ENCODE results near the gene TP53BP1. TPM values are rescaled to one million over a fixed set of nuclear protein-coding genes. Genes with fewer than 3 reads are reported as not detected.

The TP53BP1 gene
- total RNA-seq, 2 donors from 2014 or later = 23.2 to 31.5 TPM

DNA sequence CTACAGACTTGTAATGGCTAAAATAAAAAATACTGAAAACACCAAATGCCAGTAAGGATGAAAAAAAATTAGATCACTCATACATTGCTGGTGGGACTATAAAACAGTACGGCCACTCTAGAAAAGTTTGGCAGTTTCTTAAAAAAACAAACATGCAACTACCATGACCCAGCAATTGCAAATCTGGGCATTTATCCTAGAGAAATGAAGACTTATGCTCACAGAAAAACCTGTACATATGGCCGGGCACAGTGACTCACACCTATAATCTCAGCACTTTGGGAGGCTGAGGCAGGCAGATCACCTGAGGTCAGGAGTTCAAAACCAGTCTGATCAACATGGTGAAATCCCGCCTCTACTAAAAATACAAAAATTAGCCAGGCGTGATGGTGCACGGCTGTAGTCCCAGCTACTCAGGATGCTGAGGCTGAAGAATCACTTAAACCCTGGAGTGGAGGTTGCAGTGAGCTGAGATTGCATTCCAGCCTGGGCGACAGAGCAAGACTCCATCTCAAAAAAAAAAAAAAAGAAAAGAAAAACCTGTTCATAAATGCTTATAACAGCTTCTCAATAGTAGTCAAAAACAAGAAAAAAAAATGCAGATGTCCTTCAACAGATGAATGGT, 5.6 kb downstream of the TP53BP1 start:
- DNase-seq (ENCODE audit: low spot score) (no peak), ATAC-seq (ENCODE audit: insufficient number of reproducible peaks, low FRiP score, low read depth) (no peak)
- H3K36me3 ChIP-seq = no peaks in the 10 kb centered on the region
- TF ChIP-seq CTCF (IDR thresholded peaks at IDR 0.05) = no peak
- no peaks in the 10 kb centered on the region for H3K9me3 ChIP-seq
- H3K27ac ChIP-seq = no peak overlapping the region
- no peak overlapping the region for H3K4me3 ChIP-seq
- peaks cover 14 to 27% of the 10 kb centered on the region in 2 donors for H3K4me1 ChIP-seq (ENCODE audit: control insufficient read depth in 1 of 2, low read depth in 2 of 2)
- H3K27me3 ChIP-seq (replicated peaks; ENCODE audit: insufficient read depth) = no peaks in the 10 kb centered on the region

- Histone ChIP-seq H3K4me3 (no peak overlapping the region), H3K9me3 (no peaks in the 10 kb centered on the region), H3K4me1 (ENCODE audit: control insufficient read depth in 1 of 2, low read depth in 2 of 2) (peaks cover 6 to 13% of the 10 kb centered on the region in 2 donors), H3K27me3 (replicated peaks; ENCODE audit: insufficient read depth) (no peaks in the 10 kb centered on the region), H3K36me3 (peaks cover 1% of the 10 kb centered on the region), H3K27ac (no peak overlapping the region)
- TF ChIP-seq CTCF (IDR thresholded peaks at IDR 0.05) = no peak
- ATAC-seq (ENCODE audit: insufficient number of reproducible peaks, low FRiP score, low read depth) (no peak), DNase-seq (ENCODE audit: low spot score) (no peak)
These were observed 8.5 kb downstream of the TP53BP1 start for GRCh38 chr15:43484455-43484854.

DNA sequence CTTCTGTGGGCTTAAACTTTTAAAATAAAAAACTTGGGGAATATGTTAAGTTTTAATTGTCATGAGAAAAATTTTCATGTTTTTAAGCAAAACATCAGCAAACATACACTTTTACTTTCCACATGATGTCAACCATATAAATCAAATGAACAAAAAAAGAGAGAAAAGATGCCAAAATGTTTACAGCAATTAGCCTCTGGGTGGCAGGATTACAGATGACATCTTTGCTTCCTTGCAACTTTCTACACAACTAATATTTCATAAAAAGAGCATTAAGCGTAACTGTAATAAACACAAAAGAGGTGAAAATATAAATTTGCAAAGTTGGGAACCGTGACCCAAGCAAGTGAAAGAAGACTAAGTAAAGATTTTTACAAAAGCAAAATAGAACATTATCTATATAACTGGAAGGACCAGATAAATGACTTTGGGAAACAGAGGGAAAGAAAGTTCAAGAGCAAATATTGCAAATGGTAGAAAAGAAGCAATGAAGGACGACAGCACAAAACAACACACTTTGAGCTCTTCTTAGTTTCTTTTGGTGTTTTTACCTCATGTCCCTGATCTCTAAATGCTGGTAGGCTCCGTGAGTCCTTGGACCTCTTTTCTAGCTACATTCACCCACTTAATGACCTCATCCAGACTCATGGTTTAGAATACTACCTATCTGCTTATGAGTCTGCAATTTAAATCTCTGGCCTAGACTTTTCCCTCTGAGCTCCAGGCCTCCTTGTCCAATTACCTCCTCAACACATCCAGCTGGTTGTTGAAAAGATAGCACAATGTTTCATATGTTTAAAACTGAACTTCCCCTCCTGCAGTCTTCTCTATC, 9.4 kb downstream of the TP53BP1 start:
- Histone ChIP-seq H3K27me3 (replicated peaks; ENCODE audit: insufficient read depth) (no peaks in the 10 kb centered on the region), H3K4me3 (no peak overlapping the region), H3K4me1 (ENCODE audit: control insufficient read depth in 1 of 2, low read depth in 2 of 2) (peaks cover 0 to 4% of the 10 kb centered on the region in 2 donors), H3K36me3 (peaks cover 9% of the 10 kb centered on the region), H3K27ac (no peak overlapping the region), H3K9me3 (no peaks in the 10 kb centered on the region)
- DNase-seq (ENCODE audit: low spot score) (no peak), ATAC-seq (ENCODE audit: insufficient number of reproducible peaks, low FRiP score, low read depth) (no peak)
- TF ChIP-seq CTCF (IDR thresholded peaks at IDR 0.05) = no peak

GRCh38 chr15:43473885-43474284, 19.1 kb downstream of the TP53BP1 start:
- ATAC-seq (ENCODE audit: insufficient number of reproducible peaks, low FRiP score, low read depth) = no peak
- DNase-seq (ENCODE audit: low spot score) = no peak
- H3K4me3 ChIP-seq = no peak overlapping the region
- H3K9me3 ChIP-seq = no peaks in the 10 kb centered on the region
- H3K4me1 ChIP-seq (ENCODE audit: control insufficient read depth in 1 of 2, low read depth in 2 of 2) = no peaks in the 10 kb centered on the region
- TF ChIP-seq CTCF (IDR thresholded peaks at IDR 0.05) = no peak
- no peak overlapping the region for H3K27ac ChIP-seq
- H3K27me3 ChIP-seq (replicated peaks; ENCODE audit: insufficient read depth) = no peaks in the 10 kb centered on the region
- peaks cover 51% of the 10 kb centered on the region for H3K36me3 ChIP-seq

DNA sequence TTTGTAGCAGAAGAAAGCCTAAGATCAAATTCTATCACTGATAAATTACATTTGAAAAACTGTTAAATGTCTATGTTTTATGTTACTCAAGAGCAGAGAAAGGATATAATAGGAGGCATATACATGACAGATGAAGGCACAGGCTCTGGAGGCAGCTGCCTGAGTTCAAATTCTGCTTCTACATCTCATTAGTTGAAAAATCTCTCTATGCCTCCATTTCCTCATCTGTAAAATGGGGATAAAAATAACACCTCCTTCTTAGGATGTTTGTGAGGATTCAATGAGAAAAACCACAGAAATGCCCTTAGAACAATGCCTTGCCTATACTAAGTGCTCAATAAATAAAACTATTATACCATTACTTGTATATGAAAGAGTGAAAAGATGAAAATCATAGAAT, 21.0 kb downstream of the TP53BP1 start:
- H3K9me3 ChIP-seq = no peaks in the 10 kb centered on the region
- H3K27ac ChIP-seq = no peak overlapping the region
- no peak for ATAC-seq (ENCODE audit: insufficient number of reproducible peaks, low FRiP score, low read depth)
- H3K36me3 ChIP-seq = peaks cover 42% of the 10 kb centered on the region
- H3K27me3 ChIP-seq (replicated peaks; ENCODE audit: insufficient read depth) = no peaks in the 10 kb centered on the region
- H3K4me3 ChIP-seq = no peak overlapping the region
- no peak for DNase-seq (ENCODE audit: low spot score)
- TF ChIP-seq CTCF (IDR thresholded peaks at IDR 0.05) = no peak
- H3K4me1 ChIP-seq (ENCODE audit: control insufficient read depth in 1 of 2, low read depth in 2 of 2) = no peaks in the 10 kb centered on the region

All from thoracic aorta (tissue), 2 donors.